MG63 (cell line): ENCODE results near the gene NEAT1. TPM values are rescaled to one million over a fixed set of nuclear protein-coding genes. Genes with fewer than 3 reads are reported as not detected.
"Not testable (repeated sequence)": the region's sequence is repeated elsewhere in the genome, so short reads cannot be mapped to it uniquely, and the experiment has no call there.

Experiments
- DNase-seq: peaks from one replicate; pipeline ENCODE4 v3.0.0-alpha.2; 2020
- H3K27me3 ChIP-seq: fragments of 250-450 bp; sonication (Bioruptor Pico); 2 replicates; pipeline ENCODE4 v1.5.1; 2020; ENCODE audit warnings: mild to moderate bottlenecking, moderate library complexity
- H3K36me3 ChIP-seq: fragments of 250-450 bp; sonication (Bioruptor Pico); 2 replicates; pipeline ENCODE4 v1.5.1; 2020; ENCODE audit warnings: mild to moderate bottlenecking, moderate library complexity
- H3K4me3 ChIP-seq: fragments of 250-450 bp; sonication (Bioruptor Pico); 2 replicates; pipeline ENCODE4 v1.5.1; 2020; ENCODE audit warnings: mild to moderate bottlenecking, moderate library complexity
- H3K9me3 ChIP-seq: fragments of 250-450 bp; sonication (Bioruptor Pico); 2 replicates; pipeline ENCODE4 v1.5.1; 2020; ENCODE audit warnings: mild to moderate bottlenecking, moderate library complexity
- total RNA-seq: library from RNA; depleted of rRNA; stranded (reverse); fragments of >200 nt; shearing (Covaris generic); gene quantifications from 2 replicates; pipeline ENCODE4 v1.2.3, GENCODE V29; 2014; ENCODE audit warnings: low replicate concordance

NEAT1 gene
- total RNA-seq, 1 experiment from 2014 or later: 4.8 TPM

DNA sequence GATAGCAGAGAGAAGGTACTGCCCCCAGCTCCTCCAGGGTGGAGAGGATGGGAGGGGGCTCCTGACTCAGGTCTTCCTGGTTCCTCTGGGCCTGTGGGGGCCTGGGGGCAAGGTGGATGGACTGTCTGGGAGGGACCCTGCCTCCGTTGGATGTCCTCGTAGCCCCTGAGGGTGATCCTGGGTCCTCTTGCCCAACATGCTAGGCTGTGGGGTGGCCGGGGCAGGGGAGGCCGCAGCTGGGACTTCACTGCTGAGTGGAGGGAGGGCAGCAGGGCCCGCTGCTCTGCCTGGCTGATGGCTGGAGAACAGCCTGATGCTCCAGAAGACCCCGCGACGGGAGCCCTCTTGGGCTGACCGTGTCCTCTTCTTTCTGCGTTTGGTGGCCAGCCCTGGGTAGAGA lies 22.8 kb upstream of the NEAT1 start:
- Histone ChIP-seq H3K9me3 (no peaks in the 10 kb centered on the region), H3K36me3 (peaks cover 28% of the 10 kb centered on the region), H3K27me3 (no peaks in the 10 kb centered on the region), H3K4me3 (no peak overlapping the region)
- DNase-seq: no peak

DNA sequence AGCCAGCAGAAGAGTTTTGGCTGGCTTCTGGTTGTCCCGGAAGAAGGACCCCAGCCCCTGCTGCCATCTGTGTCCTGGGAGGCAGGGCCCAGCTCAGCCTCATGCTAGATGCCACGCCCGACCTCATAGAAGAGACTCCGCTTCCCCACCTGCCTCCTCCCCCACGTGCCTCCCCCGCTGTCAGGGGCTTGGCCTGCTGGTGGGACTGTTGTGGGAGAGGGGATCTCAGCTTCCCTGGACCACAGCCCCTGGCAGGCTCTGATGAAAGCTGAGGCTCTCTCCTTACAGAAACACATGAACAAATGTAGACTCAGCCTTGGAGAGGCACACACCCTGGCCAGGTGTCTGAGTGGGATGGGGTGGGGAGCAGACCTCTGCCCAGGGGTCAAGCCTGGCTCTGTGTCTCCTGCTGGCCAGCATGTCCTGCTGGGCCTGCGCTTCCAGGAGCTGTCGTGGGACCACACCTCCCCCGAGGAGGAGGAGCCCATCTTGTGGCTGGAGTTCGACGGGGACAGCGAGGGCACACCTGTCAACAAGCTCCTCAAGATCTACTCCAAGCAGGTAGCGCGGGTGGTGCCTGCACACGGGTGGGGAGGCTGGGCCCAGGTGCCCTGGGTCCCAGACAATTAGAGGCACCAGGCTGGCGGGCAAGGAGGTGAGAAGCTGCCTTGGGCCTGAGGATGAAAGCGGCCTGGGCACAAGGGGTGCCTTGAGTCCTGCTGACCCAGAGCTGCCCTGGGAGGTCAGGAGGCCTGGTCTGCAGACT lies 22.1 kb upstream of the NEAT1 start:
- no peaks in the 10 kb centered on the region for H3K27me3 ChIP-seq
- H3K4me3 ChIP-seq: no peak overlapping the region
- no peak for DNase-seq
- H3K9me3 ChIP-seq: no peaks in the 10 kb centered on the region
- H3K36me3 ChIP-seq: peaks cover 34% of the 10 kb centered on the region

DNA sequence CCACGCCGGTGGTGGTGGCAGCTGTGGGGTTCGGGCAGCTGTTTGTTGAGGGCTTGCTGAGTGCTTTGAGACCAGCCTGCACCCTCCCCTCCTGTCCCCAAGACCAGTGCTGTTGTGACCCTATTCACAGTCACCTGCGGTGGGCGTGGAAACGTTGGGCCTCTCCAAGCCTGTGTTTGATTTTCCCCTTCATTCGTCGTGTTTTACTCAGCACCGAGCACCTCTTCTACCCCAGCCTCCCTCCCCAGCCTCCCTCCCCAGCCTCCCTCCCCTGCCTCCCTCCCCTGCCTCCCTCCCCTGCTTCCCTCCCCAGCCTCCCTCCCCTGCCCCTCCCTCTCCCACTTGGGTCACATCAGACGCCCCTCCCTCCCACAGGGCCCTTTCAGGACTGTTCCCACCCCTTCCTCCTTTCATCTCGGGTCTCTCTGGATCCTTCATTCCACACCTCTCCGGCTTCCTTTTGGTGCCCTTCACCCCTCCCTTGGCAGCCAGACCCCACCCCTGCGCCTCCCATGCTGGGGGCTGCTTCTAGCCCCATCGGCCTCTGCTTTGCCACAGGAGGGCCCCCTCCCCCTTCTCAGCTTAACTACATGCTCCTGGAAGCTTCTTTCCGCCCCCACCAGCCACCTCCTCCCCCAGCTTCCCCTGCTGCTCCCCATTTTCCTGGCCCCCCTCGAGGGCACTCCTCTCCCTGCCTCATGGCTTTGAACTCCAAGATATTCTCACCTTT lies 21.4 kb upstream of the NEAT1 start:
- peaks cover 36% of the 10 kb centered on the region for H3K36me3 ChIP-seq
- H3K4me3 ChIP-seq: no peak overlapping the region
- no peaks in the 10 kb centered on the region for H3K9me3 ChIP-seq
- no peaks in the 10 kb centered on the region for H3K27me3 ChIP-seq
- no peak for DNase-seq

DNA sequence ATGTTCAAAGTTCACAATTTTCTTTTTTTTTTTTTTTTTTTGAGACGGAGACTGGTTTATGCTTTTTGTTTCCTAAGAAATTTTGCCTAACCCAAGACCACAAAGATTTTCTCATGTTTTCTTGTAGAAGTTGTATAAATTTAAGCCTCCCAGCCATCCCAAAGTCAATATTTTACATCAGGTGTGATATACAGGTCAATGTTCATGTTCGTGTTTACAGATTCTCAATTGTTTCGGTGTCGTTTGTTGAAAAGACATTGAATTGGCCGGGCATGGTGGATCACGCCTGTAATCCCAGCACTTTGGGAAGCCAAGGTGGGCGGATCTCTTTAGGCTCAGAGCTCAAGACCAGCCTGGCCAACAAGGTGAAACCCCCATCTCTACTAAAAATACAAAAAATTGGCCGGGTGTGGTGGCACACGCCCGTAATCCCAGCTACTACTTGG lies 20.8 kb upstream of the NEAT1 start:
- no peak overlapping the region for H3K4me3 ChIP-seq
- H3K27me3 ChIP-seq: no peaks in the 10 kb centered on the region
- DNase-seq: no peak
- H3K9me3 ChIP-seq: no peaks in the 10 kb centered on the region
- H3K36me3 ChIP-seq: peaks cover 42% of the 10 kb centered on the region

DNA sequence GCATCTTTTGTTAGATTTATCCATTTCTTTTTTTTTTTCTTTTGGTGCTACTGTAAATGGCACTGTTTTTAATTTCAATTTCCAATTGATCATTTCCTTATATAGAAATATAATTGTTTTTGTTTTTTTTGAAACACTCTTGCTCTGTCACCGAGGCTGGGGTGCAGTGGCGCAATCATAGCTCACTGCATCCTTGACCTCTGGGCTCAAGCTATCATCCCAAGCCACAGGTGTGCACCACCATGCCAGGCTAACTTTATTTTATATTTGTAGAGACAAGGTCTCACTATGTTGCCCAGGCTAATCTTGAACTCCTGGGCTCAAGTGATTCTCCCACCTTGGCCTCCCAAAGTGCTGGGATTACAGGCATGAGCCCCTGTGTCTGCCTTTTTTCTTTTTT lies 19.8 kb upstream of the NEAT1 start:
- Histone ChIP-seq H3K27me3 (no peaks in the 10 kb centered on the region), H3K36me3 (peaks cover 46% of the 10 kb centered on the region), H3K4me3 (no peak overlapping the region), H3K9me3 (no peaks in the 10 kb centered on the region)
- DNase-seq: no peak

DNA sequence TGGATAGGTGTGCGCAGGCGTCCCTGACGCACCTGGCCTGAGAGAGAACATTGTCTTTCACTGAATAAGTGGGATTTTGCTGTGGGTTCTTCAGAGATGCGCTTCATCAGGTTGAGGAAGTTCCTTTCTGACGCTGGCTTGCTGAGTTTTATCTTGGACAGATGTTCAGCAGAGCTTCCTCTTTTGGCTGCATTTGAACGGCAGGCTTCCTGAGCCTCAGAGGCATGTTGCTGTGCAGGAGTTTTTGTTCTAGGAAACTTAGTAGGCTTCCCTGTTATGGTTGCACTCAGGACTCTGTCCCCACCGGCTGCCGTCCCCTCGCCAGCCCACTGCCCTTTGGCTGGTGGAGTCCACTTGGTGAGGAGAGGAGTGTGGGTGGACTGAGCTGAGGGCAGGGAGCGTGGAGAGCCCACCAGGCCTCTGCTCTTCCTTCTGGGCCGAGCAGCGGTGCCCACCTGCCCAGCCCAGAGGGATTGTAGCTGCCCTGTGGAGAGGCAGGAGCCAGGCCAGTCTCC lies 18.9 kb upstream of the NEAT1 start:
- Histone ChIP-seq H3K4me3 (no peak overlapping the region), H3K27me3 (no peaks in the 10 kb centered on the region), H3K9me3 (no peaks in the 10 kb centered on the region), H3K36me3 (peaks cover 49% of the 10 kb centered on the region)
- no peak for DNase-seq

DNA sequence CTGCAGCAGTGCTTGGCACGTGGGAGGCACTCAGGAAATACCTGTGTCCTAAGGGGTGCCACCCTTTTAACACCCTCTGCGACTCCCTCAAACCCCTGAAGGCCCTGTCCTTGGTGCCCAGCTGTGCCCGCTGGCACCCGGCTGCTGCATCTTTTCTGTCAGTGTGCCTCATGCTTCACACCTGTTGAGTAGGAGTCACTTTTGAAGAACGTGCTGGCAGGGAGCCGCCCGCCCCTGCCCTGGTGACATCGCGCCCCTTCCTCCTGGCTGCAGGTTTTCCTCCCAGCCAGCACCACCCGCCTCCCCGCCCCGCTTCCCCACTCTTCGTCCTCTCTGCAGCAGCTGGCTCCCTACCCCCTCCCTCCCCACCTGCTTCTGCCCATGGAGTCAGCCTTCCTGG lies 18.4 kb upstream of the NEAT1 start:
- H3K9me3 ChIP-seq: no peaks in the 10 kb centered on the region
- no peak overlapping the region for H3K4me3 ChIP-seq
- DNase-seq: no peak
- H3K27me3 ChIP-seq: no peaks in the 10 kb centered on the region
- peaks cover 55% of the 10 kb centered on the region for H3K36me3 ChIP-seq

DNA sequence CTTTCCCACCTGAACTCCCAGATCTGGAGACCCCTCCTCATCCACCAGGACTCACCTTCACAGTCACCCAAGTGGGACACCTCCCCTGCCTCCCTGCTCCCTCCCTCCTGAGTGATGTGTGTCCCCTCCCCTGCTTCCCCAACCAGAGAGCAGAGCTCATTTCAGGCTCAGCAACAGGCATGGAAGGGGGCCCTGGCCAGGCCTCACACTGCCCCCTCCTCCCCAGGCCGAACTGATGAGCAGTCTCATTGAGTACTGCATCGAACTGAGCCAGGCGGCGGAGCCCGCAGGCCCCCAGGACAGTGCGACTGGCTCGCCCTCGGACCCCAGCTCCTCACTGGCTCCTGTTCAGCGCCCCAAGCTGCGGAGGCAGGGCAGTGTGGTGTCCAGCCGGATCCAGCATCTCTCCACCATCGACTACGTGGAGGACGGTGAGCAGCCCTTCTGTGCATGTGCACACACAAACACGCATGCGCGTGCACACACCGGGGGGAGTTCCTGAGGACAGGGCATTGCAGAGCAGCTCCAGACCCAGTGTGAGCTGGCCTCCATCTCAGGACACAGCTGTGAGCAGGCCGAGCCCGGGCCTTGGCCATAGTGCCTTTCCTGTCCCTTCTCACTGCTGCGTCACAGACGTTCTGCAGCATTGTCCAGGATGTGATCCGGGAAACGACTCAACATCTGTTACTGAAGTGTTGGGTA lies 17.8 kb upstream of the NEAT1 start:
- H3K9me3 ChIP-seq: no peaks in the 10 kb centered on the region
- no peak for DNase-seq
- H3K27me3 ChIP-seq: no peaks in the 10 kb centered on the region
- no peak overlapping the region for H3K4me3 ChIP-seq
- peaks cover 53% of the 10 kb centered on the region for H3K36me3 ChIP-seq

DNA sequence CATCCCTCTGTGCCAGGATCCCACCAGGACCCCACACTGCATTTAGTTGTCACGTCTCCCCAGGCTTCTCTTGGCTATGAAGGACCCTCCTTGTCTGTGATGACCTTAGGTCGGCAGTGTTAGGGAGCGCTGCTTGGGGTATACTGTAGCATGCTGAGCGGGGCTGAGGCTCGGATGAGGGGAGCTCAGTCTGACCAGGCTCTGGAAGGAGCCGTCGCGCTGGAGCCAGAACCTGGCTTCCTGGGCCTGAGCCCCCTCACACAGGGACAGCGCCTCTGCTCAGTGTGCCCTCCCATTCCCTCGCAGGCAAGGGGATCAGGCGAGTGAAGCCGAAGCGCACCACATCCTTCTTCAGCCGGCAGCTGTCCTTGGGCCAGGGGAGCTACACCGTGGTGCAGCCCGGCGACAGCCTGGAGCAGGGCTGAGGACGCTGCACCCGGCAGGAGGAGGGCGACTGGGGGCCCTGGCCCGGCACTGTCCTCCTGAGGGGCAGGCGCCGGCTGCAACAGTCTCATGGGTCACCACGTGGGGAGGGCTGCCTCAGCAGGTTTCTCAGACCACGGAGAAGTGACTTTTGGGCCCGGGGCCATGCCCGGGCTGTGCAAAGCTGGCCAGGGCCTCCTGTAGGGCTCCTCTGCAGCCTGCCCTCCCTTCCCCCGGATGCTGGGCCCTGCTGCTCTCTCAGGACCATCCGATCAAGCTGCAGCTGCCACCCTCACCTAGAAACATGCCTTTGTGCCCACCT lies 11.5 kb upstream of the NEAT1 start:
- Histone ChIP-seq H3K27me3 (no peaks in the 10 kb centered on the region), H3K36me3 (peaks cover 44% of the 10 kb centered on the region), H3K9me3 (no peaks in the 10 kb centered on the region), H3K4me3 (no peak overlapping the region)
- DNase-seq: no peak

DNA sequence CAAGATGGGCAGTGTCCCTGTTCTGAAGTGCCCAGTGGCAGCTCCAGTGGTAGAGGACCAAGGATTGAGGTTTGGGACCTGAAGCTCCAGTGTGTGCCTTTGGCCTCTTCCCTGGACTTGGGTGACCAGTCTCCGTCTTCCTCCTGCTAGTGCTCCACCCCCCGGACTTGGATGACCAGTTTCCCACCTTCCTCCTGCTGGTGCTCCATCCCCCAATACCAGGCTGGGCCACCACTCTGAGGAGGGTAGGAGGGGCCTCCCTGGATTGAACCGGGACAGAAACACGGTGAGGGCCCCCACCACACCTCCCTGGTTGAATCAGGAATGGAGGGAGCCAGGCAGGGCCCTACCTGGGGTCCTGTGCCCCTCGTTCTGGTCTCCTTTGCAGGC lies 10.9 kb upstream of the NEAT1 start:
- no peak for DNase-seq
- Histone ChIP-seq H3K36me3 (peaks cover 39% of the 10 kb centered on the region), H3K27me3 (no peaks in the 10 kb centered on the region), H3K4me3 (no peak overlapping the region), H3K9me3 (no peaks in the 10 kb centered on the region)

DNA sequence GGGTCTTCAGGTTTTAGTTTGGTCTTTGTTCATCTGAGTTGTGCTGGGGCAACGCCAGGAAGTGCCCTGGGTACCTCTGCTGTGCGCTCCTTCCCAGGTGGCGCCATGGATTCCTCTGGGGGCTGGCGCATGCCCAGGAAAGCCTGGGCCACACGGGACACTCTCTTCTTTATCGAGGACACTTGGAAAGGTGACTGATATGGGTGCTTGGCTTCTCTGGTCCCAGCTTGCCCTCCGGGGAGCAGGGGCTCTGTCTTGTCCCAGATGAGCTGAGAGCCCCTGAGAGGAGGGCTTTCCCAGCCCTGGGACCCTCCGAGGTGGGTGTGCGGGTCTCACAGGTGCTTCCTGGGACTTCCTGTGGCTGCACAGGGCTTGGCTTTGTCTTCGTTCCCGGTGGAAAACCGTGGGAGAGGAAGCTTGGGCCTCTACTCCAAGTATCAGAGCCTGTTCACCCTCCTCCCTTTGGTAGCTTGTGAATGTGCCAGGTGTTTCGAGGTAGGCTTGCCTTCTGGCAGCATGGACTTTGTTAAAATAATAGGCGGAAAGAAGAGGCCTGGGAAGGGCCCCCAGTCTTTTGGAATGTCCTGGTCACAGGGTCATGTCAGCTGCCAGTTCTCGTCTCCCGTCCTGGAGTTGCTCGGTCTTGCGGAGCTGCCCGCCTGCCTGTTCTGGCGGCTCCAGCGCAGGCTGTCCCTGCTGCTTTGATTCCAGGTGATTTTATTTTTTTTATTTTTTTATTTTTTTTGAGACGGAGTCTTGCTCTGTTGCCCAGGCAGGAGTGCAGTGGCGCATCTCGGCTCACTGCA lies 10.1 kb upstream of the NEAT1 start:
- Histone ChIP-seq H3K36me3 (peaks cover 31% of the 10 kb centered on the region), H3K9me3 (no peaks in the 10 kb centered on the region), H3K4me3 (no peak overlapping the region), H3K27me3 (no peaks in the 10 kb centered on the region)
- no peak for DNase-seq

DNA sequence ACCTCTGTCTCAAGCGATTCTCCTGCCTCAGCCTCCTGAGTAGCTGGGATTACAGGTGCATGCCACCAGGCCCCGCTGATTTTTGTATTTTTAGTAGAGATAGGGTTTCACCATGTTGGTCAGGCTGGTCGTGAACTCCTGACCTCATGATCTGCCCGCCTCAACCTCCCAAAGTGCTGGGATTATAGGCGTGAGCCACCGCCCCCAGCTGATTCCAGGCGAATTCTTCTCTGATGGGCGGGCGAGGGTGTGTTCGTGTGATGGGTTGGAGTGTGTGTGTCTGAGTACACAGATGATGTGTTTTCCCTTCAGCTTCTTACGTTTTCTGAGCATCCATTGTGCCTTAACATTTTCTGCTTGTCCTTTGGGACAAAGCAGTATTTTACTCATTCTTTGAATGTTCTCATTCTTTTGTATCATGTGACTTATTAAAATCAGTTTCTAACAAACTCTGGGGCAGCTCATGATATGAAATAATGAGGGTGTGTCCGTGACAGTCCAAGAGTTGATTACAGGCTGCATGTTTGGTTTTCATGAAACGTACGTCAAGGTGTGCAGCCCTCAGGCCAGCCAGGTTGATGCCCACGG lies 9.4 kb upstream of the NEAT1 start:
- not testable (repeated sequence) for DNase-seq, H3K4me3 ChIP-seq, H3K9me3 ChIP-seq, H3K27me3 ChIP-seq
- peaks cover 28% of the 10 kb centered on the region for H3K36me3 ChIP-seq

DNA sequence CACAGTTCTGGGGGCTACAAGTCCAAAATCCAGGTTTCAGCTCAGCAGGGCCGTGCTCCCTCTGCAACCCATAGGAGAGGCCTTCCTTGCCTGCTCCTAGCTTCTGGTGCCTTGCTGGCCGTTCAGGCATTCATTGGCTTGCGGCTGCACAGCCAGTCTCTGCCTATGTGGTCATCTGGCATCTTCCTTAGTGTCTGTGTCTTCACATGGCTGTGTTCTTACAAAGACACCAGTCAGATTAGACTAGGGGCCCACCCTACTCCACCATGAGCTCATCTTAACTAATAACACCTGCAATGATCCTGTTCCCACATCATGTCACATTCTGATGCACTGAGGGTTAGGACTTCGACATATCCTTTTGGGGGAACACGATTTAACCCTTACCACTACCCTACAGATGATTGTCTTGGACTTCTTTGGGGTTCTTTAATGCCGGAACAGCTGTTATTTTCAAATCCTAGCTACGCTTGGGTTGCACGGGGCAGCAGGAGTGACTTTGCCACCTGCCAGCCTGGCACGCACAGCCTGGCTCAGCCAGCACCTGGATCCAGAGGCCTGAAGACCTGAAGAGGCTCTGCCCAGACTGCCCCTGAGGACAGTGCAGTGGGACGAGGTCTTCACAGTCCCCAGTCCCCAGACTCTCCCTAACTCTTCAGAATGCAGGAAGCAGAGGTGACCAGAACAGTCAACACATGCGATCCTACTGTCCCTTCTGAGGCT lies 7.7 kb upstream of the NEAT1 start:
- Histone ChIP-seq H3K4me3 (no peak overlapping the region), H3K9me3 (no peaks in the 10 kb centered on the region), H3K27me3 (no peaks in the 10 kb centered on the region), H3K36me3 (peaks cover 17% of the 10 kb centered on the region)
- DNase-seq: no peak

DNA sequence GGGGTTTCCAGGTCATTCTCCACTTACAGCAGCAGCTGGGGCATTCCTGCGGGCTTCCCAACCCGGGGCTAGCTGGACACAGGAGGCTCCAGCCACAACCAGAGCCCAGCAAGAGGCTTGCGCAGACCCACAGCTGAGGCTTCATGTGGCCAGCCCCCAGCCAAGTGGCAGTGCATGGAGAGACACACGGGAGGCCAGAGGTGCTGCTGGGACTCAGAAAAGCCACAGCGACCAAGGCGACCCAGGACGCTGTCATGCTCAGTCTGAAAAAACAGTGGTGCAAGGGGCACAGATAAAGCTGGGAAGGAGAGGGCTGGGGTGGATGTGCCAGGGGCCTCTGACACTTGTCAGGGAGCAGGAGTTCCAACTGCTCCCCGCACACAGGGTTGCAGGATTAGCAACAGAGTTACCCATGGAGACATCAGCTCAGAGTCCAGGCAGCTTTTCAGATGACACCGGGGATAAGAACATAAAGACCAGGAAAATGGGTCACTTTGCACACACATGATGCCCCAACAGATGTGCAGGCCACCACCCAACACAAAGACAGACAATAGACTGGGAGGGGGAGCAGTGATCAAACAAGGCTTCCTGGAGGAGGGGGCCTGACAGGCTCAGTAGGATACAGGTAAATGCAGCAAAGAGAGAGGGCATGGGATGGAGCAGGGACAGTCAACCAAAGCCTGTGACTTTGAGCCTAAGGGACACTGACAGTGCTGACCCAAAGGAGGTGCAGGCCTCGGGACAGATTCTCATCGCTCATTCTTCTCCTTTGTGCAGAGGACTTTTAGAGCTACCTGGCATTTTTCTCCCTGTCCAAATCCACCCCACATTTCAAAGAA lies 6.9 kb upstream of the NEAT1 start:
- H3K36me3 ChIP-seq: peaks cover 14% of the 10 kb centered on the region
- no peak for DNase-seq
- H3K9me3 ChIP-seq: no peaks in the 10 kb centered on the region
- no peaks in the 10 kb centered on the region for H3K27me3 ChIP-seq
- no peak overlapping the region for H3K4me3 ChIP-seq
